MM.1S (cell line): Measurements from ENCODE around the gene CD96.
A peak's percentile ranks its signal among the peaks of the same experiment; 100 is the strongest.
"Not testable (repeated sequence)": the region's sequence is repeated elsewhere in the genome, so short reads cannot be mapped to it uniquely, and the experiment has no call there.

Experiments used
- DNase-seq: peaks from one replicate; pipeline ENCODE4 v3.0.0-alpha.2; 2015
- H2AFZ ChIP-seq: fragments of 300-600 bp; sonication (generic); 2 replicates; pipeline ENCODE4 v1.6.0; 2016; ENCODE audit warnings: antibody characterized with exemption, low read length
- H3F3A ChIP-seq: fragments of 300-600 bp; sonication (generic); 2 replicates; pipeline ENCODE4 v1.6.1; 2016; ENCODE audit warnings: mild to moderate bottlenecking, antibody characterized with exemption, low read length, moderate library complexity, mixed read lengths; ENCODE audit not compliant: insufficient read depth
- H3K27ac ChIP-seq: fragments of 300-600 bp; sonication (generic); 2 replicates; pipeline ENCODE4 v1.5.1; 2016; ENCODE audit warnings: mild to moderate bottlenecking, low read length
- H3K27me3 ChIP-seq: fragments of 300-600 bp; sonication (generic); replicated peaks from 2 replicates; pipeline ENCODE4 v1.6.0; 2016; ENCODE audit warnings: low read length; ENCODE audit not compliant: insufficient read depth
- H3K36me3 ChIP-seq: fragments of 300-600 bp; sonication (generic); replicated peaks from 2 replicates; pipeline ENCODE4 v1.6.1; 2016; ENCODE audit warnings: mild to moderate bottlenecking, low read length, mixed read lengths; ENCODE audit not compliant: insufficient read depth
- H3K4me1 ChIP-seq: fragments of 300-600 bp; sonication (generic); 2 replicates; pipeline ENCODE4 v1.6.1; 2016; ENCODE audit warnings: low read length, mixed read lengths
- H3K4me2 ChIP-seq: fragments of 300-600 bp; sonication (generic); 2 replicates; pipeline ENCODE4 v1.6.0; 2016; ENCODE audit warnings: low read depth, low read length
- H3K4me3 ChIP-seq: fragments of 300-600 bp; sonication (generic); 2 replicates; pipeline ENCODE4 v1.5.1; 2016; ENCODE audit warnings: low read length, mixed read lengths
- H3K79me2 ChIP-seq: fragments of 300-600 bp; sonication (generic); 2 replicates; pipeline ENCODE4 v1.6.1; 2016; ENCODE audit warnings: mixed run types, low read length, mixed read lengths
- H3K9ac ChIP-seq: fragments of 300-600 bp; sonication (generic); 2 replicates; pipeline ENCODE4 v1.6.1; 2016; ENCODE audit warnings: low read length, mixed read lengths
- H3K9me2 ChIP-seq: fragments of 300-600 bp; sonication (generic); replicated peaks from 2 replicates; pipeline ENCODE4 v1.6.1; 2016; ENCODE audit warnings: mild to moderate bottlenecking, low read length, mixed read lengths; ENCODE audit not compliant: insufficient read depth
- H3K9me3 ChIP-seq: fragments of 300-600 bp; sonication (generic); replicated peaks from 2 replicates; pipeline ENCODE4 v1.6.1; 2016; ENCODE audit warnings: mild to moderate bottlenecking, low read length, mixed read lengths; ENCODE audit not compliant: insufficient read depth
- H4K20me1 ChIP-seq: fragments of 300-600 bp; sonication (generic); 2 replicates; pipeline ENCODE4 v1.6.1; 2016; ENCODE audit warnings: mild to moderate bottlenecking, low read length, moderate library complexity, mixed read lengths; ENCODE audit not compliant: insufficient read depth
- CTCF ChIP-seq: fragments of 300-600 bp; sonication (generic); IDR thresholded peaks from 2 replicates; pipeline ENCODE4 v1.5.1; 2016; ENCODE audit warnings: antibody characterized with exemption, low read length, mixed read lengths
- EZH2 ChIP-seq: fragments of 300-600 bp; sonication (generic); optimal IDR thresholded peaks from 2 replicates; pipeline ENCODE3; 2017; ENCODE audit warnings: low read depth, mild to moderate bottlenecking, antibody characterized with exemption, low read length, mixed read lengths
- EZH2phosphoT487 ChIP-seq: fragments of 300-600 bp; sonication (generic); IDR thresholded peaks from 2 replicates; pipeline ENCODE4 v1.6.1; 2018; ENCODE audit warnings: antibody characterized with exemption, low read length

Gene CD96

GRCh38 chr3:111668888-111669488 lies 127.0 kb downstream of the CD96 start:
- no peak for TF ChIP-seq EZH2
- TF ChIP-seq CTCF: peak; percentile 85
- no peak overlapping the region for H3K27ac ChIP-seq
- no peak overlapping the region for H3K4me2 ChIP-seq

GRCh38 chr3:111669926-111670630 lies 128.1 kb downstream of the CD96 start:
- Histone ChIP-seq H2AFZ (no peak overlapping the region), H3K9me3 (no peaks in the 10 kb centered on the region), H3K4me1 (peaks cover 19% of the 10 kb centered on the region), H3K36me3 (no peaks in the 10 kb centered on the region), H3K79me2 (peaks cover 4% of the 10 kb centered on the region), H4K20me1 (no peaks in the 10 kb centered on the region), H3K9ac (no peak overlapping the region), H3K4me2 (no peak overlapping the region), H3K27ac (no peak overlapping the region), H3K4me3 (no peak overlapping the region), H3K9me2 (no peaks in the 10 kb centered on the region), H3F3A (peaks cover 20% of the 10 kb centered on the region), H3K27me3 (no peaks in the 10 kb centered on the region)
- DNase-seq: no peak
- TF ChIP-seq EZH2 (no peak), CTCF (no peak), EZH2phosphoT487 (no peak)

More at GRCh38 chr3:111668888-111669488, 127.0 kb downstream of the CD96 start:
- Histone ChIP-seq H3K27me3 (no peaks in the 10 kb centered on the region), H3F3A (peaks cover 9% of the 10 kb centered on the region), H3K9ac (no peak overlapping the region), H3K9me3 (no peaks in the 10 kb centered on the region), H3K4me3 (no peak overlapping the region), H3K36me3 (no peaks in the 10 kb centered on the region), H3K4me1 (peaks cover 19% of the 10 kb centered on the region), H2AFZ (no peak overlapping the region), H4K20me1 (no peaks in the 10 kb centered on the region), H3K79me2 (no peaks in the 10 kb centered on the region), H3K9me2 (no peaks in the 10 kb centered on the region)
- DNase-seq: peak; percentile 58

GRCh38 chr3:111672461-111672860 lies 130.5 kb downstream of the CD96 start:
- H2AFZ ChIP-seq, H3K9me3 ChIP-seq, H3K4me2 ChIP-seq, H3K27ac ChIP-seq, H3K4me3 ChIP-seq, H3K9me2 ChIP-seq, H3K36me3 ChIP-seq, H4K20me1 ChIP-seq, DNase-seq, H3K9ac ChIP-seq, H3K27me3 ChIP-seq: not testable (repeated sequence)
- Histone ChIP-seq H3F3A (peaks cover 26% of the 10 kb centered on the region), H3K4me1 (peaks cover 29% of the 10 kb centered on the region), H3K79me2 (peaks cover 28% of the 10 kb centered on the region)

GRCh38 chr3:111675846-111676210 lies 133.8 kb downstream of the CD96 start:
- Histone ChIP-seq H3K4me1 (peaks cover 37% of the 10 kb centered on the region), H3K9me3 (no peaks in the 10 kb centered on the region), H3K4me3 (peak overlapping the region; percentile 88), H4K20me1 (no peaks in the 10 kb centered on the region), H3K9me2 (no peaks in the 10 kb centered on the region), H3K27ac (peak overlapping the region; percentile 88; the same call in 1 of the 2 replicates), H3F3A (peaks cover 32% of the 10 kb centered on the region), H3K27me3 (no peaks in the 10 kb centered on the region), H3K4me2 (peak overlapping the region; percentile 92), H2AFZ (peak overlapping the region; percentile 24; the same call in 1 of the 2 replicates), H3K9ac (peak overlapping the region; percentile 85), H3K36me3 (no peaks in the 10 kb centered on the region), H3K79me2 (peaks cover 55% of the 10 kb centered on the region)
- DNase-seq: peak; percentile 45
- TF ChIP-seq EZH2 (no peak), CTCF (no peak), EZH2phosphoT487 (no peak)
